ENCODE data around the gene TRIB2.

The TRIB2 gene

GRCh38 chr2:12716282-12717190 lies at the start of gene TRIB2:
TSS of gene TRIB2 (plus strand) at chr2:12716936. CDS start at chr2:12718308, 1,372 bp downstream.
- peak within 1 kb of the TSS; percentile 95 for H3K4me3 ChIP-seq (ENCODE audit: control insufficient read depth, low read depth, low read length)
- TF ChIP-seq CTCF (IDR thresholded peaks at IDR 0.05; ENCODE audit: control insufficient read depth, insufficient read depth, low read depth, low read length, missing control alignments), result no peak
- DNase-seq (ENCODE audit: low read depth), result no peak

GRCh38 chr2:12669036-12669435 lies 47.7 kb upstream of the TRIB2 start:
- no peak for TF ChIP-seq CTCF (IDR thresholded peaks at IDR 0.05; ENCODE audit: control insufficient read depth, insufficient read depth, low read depth, low read length, missing control alignments)
- H3K4me3 ChIP-seq (ENCODE audit: control insufficient read depth, low read depth, low read length), result no peak overlapping the region
- no peak for DNase-seq (ENCODE audit: low read depth)

- H3K4me3 ChIP-seq (ENCODE audit: control insufficient read depth, low read depth, low read length), result no peak overlapping the region
- no peak for TF ChIP-seq CTCF (IDR thresholded peaks at IDR 0.05; ENCODE audit: control insufficient read depth, insufficient read depth, low read depth, low read length, missing control alignments)
- DNase-seq (ENCODE audit: low read depth), result no peak
These were observed 43.9 kb upstream of the TRIB2 start for GRCh38 chr2:12672711-12673315.

GRCh38 chr2:12674644-12675328 lies 42.0 kb upstream of the TRIB2 start:
- TF ChIP-seq CTCF (IDR thresholded peaks at IDR 0.05; ENCODE audit: control insufficient read depth, insufficient read depth, low read depth, low read length, missing control alignments), result no peak

GRCh38 chr2:12675352-12675795 lies 41.4 kb upstream of the TRIB2 start:
- DNase-seq (ENCODE audit: low read depth), result peak; percentile 8
- no peak overlapping the region for H3K4me3 ChIP-seq (ENCODE audit: control insufficient read depth, low read depth, low read length)
- TF ChIP-seq CTCF (IDR thresholded peaks at IDR 0.05; ENCODE audit: control insufficient read depth, insufficient read depth, low read depth, low read length, missing control alignments), result no peak

More at GRCh38 chr2:12674644-12675328, 42.0 kb upstream of the TRIB2 start:
- H3K4me3 ChIP-seq (ENCODE audit: control insufficient read depth, low read depth, low read length), result no peak overlapping the region
- DNase-seq (ENCODE audit: low read depth), result no peak

GRCh38 chr2:12675801-12676200 lies 40.9 kb upstream of the TRIB2 start:
- TF ChIP-seq CTCF (IDR thresholded peaks at IDR 0.05; ENCODE audit: control insufficient read depth, insufficient read depth, low read depth, low read length, missing control alignments), result no peak
- no peak for DNase-seq (ENCODE audit: low read depth)
- no peak overlapping the region for H3K4me3 ChIP-seq (ENCODE audit: control insufficient read depth, low read depth, low read length)

Measured in AG09309 (cell line).